ENCODE measurements around the gene PRKCE. TPM values are rescaled to one million over a fixed set of nuclear protein-coding genes. Genes with fewer than 3 reads are reported as not detected.

The PRKCE gene
- total RNA-seq, 3 donors from 2014 or later (not counting 1 experiment from before 2014, with no cell fraction given): 35.2 to 42.1 (median 38.6) TPM

DNA sequence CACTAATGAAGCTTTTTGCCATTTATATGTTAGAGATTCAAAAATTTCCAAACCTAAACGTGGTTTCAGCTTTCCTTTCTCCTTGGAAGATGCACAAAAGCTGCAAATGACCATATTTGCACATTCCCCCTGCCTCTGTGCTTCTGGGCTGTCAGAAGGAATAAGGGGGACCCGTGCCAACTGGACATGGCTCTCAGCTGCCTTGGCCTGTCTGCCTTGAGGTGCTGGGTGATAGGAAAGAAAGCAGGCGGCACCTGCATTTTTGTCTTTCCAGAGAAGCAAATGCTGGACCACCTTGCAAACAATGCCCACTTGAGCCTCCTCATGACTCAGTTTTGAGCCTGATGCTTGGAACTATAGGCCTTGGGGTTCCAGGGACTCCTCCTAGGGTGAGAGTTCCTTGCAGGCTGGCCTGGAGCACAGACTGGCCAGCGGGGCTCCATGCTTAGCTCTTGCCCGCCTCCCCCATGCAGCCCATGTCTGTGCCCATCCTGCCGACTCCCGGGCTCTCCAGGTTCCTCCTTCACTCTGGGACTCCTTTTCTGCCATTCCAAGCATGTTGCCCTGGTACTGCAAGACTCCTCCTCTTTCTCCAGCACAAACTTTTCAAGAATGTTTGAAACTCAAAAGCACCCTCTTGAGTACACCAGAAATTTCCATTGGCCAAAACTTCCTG is 536.7 kb downstream of the PRKCE start:
- Mint-ChIP-seq H3K27ac (peak overlapping the region; percentile 88 to 89), H3K27me3 (ENCODE audit: low read depth in 2 of 2) (no peaks in the 10 kb centered on the region), H3K9me3 (no peaks in the 10 kb centered on the region), H3K36me3 (no peaks in the 10 kb centered on the region), H3K4me1 (peaks cover 11 to 14% of the 10 kb centered on the region in 2 donors), H3K4me3 (peak overlapping the region; percentile 13)
- Histone ChIP-seq H3K4me3 (ENCODE audit: low read length) (no peak overlapping the region), H3K36me3 (ENCODE audit: control insufficient read depth, insufficient read depth, low read length) (no peaks in the 10 kb centered on the region), H3K27me3 (ENCODE audit: control insufficient read depth, insufficient read depth, low read length) (no peaks in the 10 kb centered on the region), H3K27ac (ENCODE audit: low read length) (no peak overlapping the region), H3K4me1 (ENCODE audit: control insufficient read depth, insufficient read depth, low read length) (peaks cover 4% of the 10 kb centered on the region), H3K9me3 (ENCODE audit: control insufficient read depth, insufficient read depth, low read length) (no peaks in the 10 kb centered on the region)
- TF ChIP-seq, protein P1, sequence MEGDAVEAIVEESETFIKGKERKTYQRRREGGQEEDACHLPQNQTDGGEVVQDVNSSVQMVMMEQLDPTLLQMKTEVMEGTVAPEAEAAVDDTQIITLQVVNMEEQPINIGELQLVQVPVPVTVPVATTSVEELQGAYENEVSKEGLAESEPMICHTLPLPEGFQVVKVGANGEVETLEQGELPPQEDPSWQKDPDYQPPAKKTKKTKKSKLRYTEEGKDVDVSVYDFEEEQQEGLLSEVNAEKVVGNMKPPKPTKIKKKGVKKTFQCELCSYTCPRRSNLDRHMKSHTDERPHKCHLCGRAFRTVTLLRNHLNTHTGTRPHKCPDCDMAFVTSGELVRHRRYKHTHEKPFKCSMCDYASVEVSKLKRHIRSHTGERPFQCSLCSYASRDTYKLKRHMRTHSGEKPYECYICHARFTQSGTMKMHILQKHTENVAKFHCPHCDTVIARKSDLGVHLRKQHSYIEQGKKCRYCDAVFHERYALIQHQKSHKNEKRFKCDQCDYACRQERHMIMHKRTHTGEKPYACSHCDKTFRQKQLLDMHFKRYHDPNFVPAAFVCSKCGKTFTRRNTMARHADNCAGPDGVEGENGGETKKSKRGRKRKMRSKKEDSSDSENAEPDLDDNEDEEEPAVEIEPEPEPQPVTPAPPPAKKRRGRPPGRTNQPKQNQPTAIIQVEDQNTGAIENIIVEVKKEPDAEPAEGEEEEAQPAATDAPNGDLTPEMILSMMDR (IDR thresholded peaks at IDR 0.05): no peak
- 96% methylated on average over 7 of the region's 7 CpGs for WGBS (ENCODE audit: insufficient coverage)
- ATAC-seq: no peak
- no peak for DNase-seq
- intact Hi-C loops (cut with micrococcal nuclease): no loop called here

GRCh38 chr2:46193356-46193755 is 541.9 kb downstream of the PRKCE start:
- H3K27me3 ChIP-seq (ENCODE audit: control insufficient read depth, insufficient read depth, low read length): no peaks in the 10 kb centered on the region
- Mint-ChIP-seq H3K27me3 (ENCODE audit: low read depth in 2 of 2) (no peaks in the 10 kb centered on the region), H3K4me3 (no peak overlapping the region), H3K9me3 (no peaks in the 10 kb centered on the region), H3K27ac (no peak overlapping the region), H3K4me1 (peaks cover 8 to 9% of the 10 kb centered on the region in 2 donors), H3K36me3 (no peaks in the 10 kb centered on the region)
- no peaks in the 10 kb centered on the region for H3K36me3 ChIP-seq (ENCODE audit: control insufficient read depth, insufficient read depth, low read length)
- no peak overlapping the region for H3K27ac ChIP-seq (ENCODE audit: low read length)
- TF ChIP-seq, protein P1 (IDR thresholded peaks at IDR 0.05): no peak
- DNase-seq (no peak), ATAC-seq (no peak)
- H3K9me3 ChIP-seq (ENCODE audit: control insufficient read depth, insufficient read depth, low read length): no peaks in the 10 kb centered on the region
- intact Hi-C loops (cut with micrococcal nuclease): no loop called here
- no peak overlapping the region for H3K4me3 ChIP-seq (ENCODE audit: low read length)
- no peaks in the 10 kb centered on the region for H3K4me1 ChIP-seq (ENCODE audit: control insufficient read depth, insufficient read depth, low read length)
- WGBS (ENCODE audit: insufficient coverage): 90% methylated on average over 4 of the region's 4 CpGs

DNA sequence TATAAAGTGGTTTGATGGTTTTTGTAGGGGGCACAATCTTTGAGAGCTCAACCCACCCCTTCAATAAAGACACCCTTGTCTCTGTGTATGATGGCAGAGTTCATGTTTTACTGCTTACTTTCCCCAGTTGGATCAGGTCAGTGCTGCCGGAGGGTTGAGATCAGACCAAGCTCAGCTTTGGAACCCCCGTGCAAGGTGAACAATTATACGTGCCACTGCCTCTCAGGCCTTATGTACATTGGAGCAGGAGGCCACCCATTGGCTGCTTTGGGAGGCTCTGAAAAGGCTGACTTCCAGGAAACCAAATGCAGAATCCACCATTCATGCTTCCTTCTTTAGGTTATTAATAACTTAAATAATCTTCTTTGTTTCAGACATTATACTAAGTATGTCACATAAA is 542.4 kb downstream of the PRKCE start:
- H3K4me3 Mint-ChIP-seq: no peak overlapping the region
- TF ChIP-seq, protein P1 (IDR thresholded peaks at IDR 0.05): no peak
- no peaks in the 10 kb centered on the region for H3K36me3 ChIP-seq (ENCODE audit: control insufficient read depth, insufficient read depth, low read length)
- peaks cover 6 to 9% of the 10 kb centered on the region in 2 donors for H3K4me1 Mint-ChIP-seq
- DNase-seq: no peak
- H3K4me3 ChIP-seq (ENCODE audit: low read length): no peak overlapping the region
- no peaks in the 10 kb centered on the region for H3K36me3 Mint-ChIP-seq
- no peaks in the 10 kb centered on the region for H3K27me3 Mint-ChIP-seq (ENCODE audit: low read depth in 2 of 2)
- no peaks in the 10 kb centered on the region for H3K27me3 ChIP-seq (ENCODE audit: control insufficient read depth, insufficient read depth, low read length)
- no peak for ATAC-seq
- no peaks in the 10 kb centered on the region for H3K4me1 ChIP-seq (ENCODE audit: control insufficient read depth, insufficient read depth, low read length)
- no peak overlapping the region for H3K27ac Mint-ChIP-seq
- WGBS (ENCODE audit: insufficient coverage): 93% methylated on average over 3 of the region's 3 CpGs
- no peaks in the 10 kb centered on the region for H3K9me3 Mint-ChIP-seq
- H3K27ac ChIP-seq (ENCODE audit: low read length): no peak overlapping the region
- intact Hi-C loops (cut with micrococcal nuclease): no loop called here
- no peaks in the 10 kb centered on the region for H3K9me3 ChIP-seq (ENCODE audit: control insufficient read depth, insufficient read depth, low read length)

DNA sequence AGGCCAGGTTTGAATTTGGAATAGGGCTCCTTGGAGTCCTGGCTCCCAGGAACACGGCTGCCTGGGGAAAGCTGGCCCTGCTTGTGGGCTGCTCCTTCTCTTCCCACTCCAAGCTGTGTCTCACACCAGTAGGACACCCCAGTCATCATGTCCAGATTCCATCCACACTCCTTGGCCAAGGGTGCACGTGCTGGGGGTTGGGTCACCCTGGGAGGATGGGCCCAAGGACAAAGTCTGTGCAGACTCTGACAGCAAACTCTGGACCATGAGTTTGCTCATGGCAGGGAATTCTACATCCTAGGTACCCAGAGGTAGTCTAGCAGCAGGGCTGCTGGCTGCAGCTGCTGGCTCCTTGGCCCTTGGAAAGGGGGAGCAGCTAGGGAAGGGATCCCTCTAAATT is 543.4 kb downstream of the PRKCE start:
- H3K4me3 Mint-ChIP-seq: no peak overlapping the region
- no peaks in the 10 kb centered on the region for H3K27me3 ChIP-seq (ENCODE audit: control insufficient read depth, insufficient read depth, low read length)
- no peaks in the 10 kb centered on the region for H3K27me3 Mint-ChIP-seq (ENCODE audit: low read depth in 2 of 2)
- no peak for ATAC-seq
- no peak overlapping the region for H3K27ac ChIP-seq (ENCODE audit: low read length)
- no peaks in the 10 kb centered on the region for H3K9me3 Mint-ChIP-seq
- no peak overlapping the region for H3K4me3 ChIP-seq (ENCODE audit: low read length)
- peaks cover 6 to 9% of the 10 kb centered on the region in 2 donors for H3K4me1 Mint-ChIP-seq
- no peaks in the 10 kb centered on the region for H3K36me3 ChIP-seq (ENCODE audit: control insufficient read depth, insufficient read depth, low read length)
- TF ChIP-seq, protein P1 (IDR thresholded peaks at IDR 0.05): no peak
- 86% methylated on average over 2 of the region's 2 CpGs for whole genome bisulfite sequencing (ENCODE audit: insufficient coverage)
- intact Hi-C loops (cut with micrococcal nuclease): no loop called here
- H3K9me3 ChIP-seq (ENCODE audit: control insufficient read depth, insufficient read depth, low read length): no peaks in the 10 kb centered on the region
- H3K27ac Mint-ChIP-seq: no peak overlapping the region
- DNase-seq: no peak
- no peaks in the 10 kb centered on the region for H3K36me3 Mint-ChIP-seq
- no peaks in the 10 kb centered on the region for H3K4me1 ChIP-seq (ENCODE audit: control insufficient read depth, insufficient read depth, low read length)
